Gastroesophageal sphincter (tissue), 3 donors: ENCODE data around the gene ZNF778.

Experiments
- POLR2A ChIP-seq, 2 donors: fragments of 450-650 bp; IDR thresholded peaks; one replicate each; pipeline ENCODE4 v1.6.1; 2017; ENCODE audit warnings: antibody characterized with exemption in 2 of 2, mild to moderate bottlenecking in 2 of 2, moderate library complexity in 1 of 2
- TF ChIP-seq, protein P1 (sequence below), 4 experiments: fragments of 200-600 bp in 2 of 4; fragments of 450-650 bp in 2 of 4; sonication (generic) in 1 of 4; IDR thresholded peaks; one replicate each; pipeline ENCODE4 v1.5.1; 2017 to 2019; ENCODE audit warnings: antibody characterized with exemption in 4 of 4, mild to moderate bottlenecking in 2 of 4, moderate library complexity in 2 of 4

DNA sequence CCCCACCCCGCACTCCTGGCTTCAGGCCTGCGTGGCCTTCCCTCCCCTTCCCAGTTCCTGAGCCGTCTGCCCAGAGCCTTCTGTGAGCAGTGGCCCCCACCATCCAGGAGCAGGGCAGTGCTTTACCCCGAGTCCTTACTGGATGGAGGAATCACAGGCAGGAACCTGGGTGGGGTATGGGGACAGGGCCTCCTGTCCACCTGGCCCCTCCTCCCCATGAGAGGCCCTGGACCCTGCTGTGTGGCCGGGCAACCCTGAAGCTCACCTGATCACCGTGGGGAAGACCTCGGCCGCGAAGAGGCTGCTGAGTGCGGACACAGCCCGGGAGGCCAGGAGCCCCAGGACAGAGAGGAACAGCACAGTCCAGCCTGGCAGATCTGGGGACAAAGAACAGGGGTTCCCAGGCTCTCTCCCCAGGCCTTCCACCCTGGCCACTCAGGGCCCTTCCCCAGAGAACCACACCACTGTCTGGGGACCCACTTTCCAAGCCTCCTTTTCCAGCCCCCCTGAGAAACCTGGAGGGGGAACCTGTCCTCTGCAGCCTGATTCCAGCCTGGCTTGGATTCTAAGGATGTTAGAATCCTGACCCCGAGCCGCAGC, 20.4 kb upstream of the ZNF778 start:
- no peak for TF ChIP-seq POLR2A (IDR thresholded peaks at IDR 0.05)
- TF ChIP-seq, protein P1, sequence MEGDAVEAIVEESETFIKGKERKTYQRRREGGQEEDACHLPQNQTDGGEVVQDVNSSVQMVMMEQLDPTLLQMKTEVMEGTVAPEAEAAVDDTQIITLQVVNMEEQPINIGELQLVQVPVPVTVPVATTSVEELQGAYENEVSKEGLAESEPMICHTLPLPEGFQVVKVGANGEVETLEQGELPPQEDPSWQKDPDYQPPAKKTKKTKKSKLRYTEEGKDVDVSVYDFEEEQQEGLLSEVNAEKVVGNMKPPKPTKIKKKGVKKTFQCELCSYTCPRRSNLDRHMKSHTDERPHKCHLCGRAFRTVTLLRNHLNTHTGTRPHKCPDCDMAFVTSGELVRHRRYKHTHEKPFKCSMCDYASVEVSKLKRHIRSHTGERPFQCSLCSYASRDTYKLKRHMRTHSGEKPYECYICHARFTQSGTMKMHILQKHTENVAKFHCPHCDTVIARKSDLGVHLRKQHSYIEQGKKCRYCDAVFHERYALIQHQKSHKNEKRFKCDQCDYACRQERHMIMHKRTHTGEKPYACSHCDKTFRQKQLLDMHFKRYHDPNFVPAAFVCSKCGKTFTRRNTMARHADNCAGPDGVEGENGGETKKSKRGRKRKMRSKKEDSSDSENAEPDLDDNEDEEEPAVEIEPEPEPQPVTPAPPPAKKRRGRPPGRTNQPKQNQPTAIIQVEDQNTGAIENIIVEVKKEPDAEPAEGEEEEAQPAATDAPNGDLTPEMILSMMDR (IDR thresholded peaks at IDR 0.05), result no peak
